ENCODE results near the gene LRRC7.
"Not testable (repeated sequence)": the region's sequence is repeated elsewhere in the genome, so short reads cannot be mapped to it uniquely, and the experiment has no call there.

Gene LRRC7

GRCh38 chr1:70033266-70033873 lies 465.6 kb downstream of the LRRC7 start:
- Histone ChIP-seq H3K9me3 (ENCODE audit: control insufficient read depth, low read length) (no peaks in the 10 kb centered on the region), H3K27ac (ENCODE audit: low read depth, low read length, severe bottlenecking) (no peak overlapping the region), H3K4me3 (ENCODE audit: extremely low read depth, insufficient read depth, low read length, poor library complexity, severe bottlenecking) (no peak overlapping the region), H3K36me3 (ENCODE audit: control insufficient read depth, insufficient read depth, low read length) (no peaks in the 10 kb centered on the region), H3K4me1 (ENCODE audit: control insufficient read depth, insufficient read depth, low read length, poor library complexity, severe bottlenecking) (no peaks in the 10 kb centered on the region)
- WGBS, 2 experiments (ENCODE audit: insufficient coverage in 2 of 2), result 89 to 100% methylated on average over 1 to 3 of the region's 5 CpGs

GRCh38 chr1:70033936-70034335 lies 466.2 kb downstream of the LRRC7 start:
- no peak overlapping the region for H3K27ac ChIP-seq (ENCODE audit: low read depth, low read length, severe bottlenecking)
- no peak overlapping the region for H3K4me3 ChIP-seq (ENCODE audit: extremely low read depth, insufficient read depth, low read length, poor library complexity, severe bottlenecking)
- H3K36me3 ChIP-seq (ENCODE audit: control insufficient read depth, insufficient read depth, low read length), result no peaks in the 10 kb centered on the region
- no peaks in the 10 kb centered on the region for H3K9me3 ChIP-seq (ENCODE audit: control insufficient read depth, low read length)
- H3K4me1 ChIP-seq (ENCODE audit: control insufficient read depth, insufficient read depth, low read length, poor library complexity, severe bottlenecking), result no peaks in the 10 kb centered on the region

GRCh38 chr1:70034403-70034802 lies 466.7 kb downstream of the LRRC7 start:
- Histone ChIP-seq H3K4me3 (ENCODE audit: extremely low read depth, insufficient read depth, low read length, poor library complexity, severe bottlenecking) (no peak overlapping the region), H3K9me3 (ENCODE audit: control insufficient read depth, low read length) (no peaks in the 10 kb centered on the region), H3K36me3 (ENCODE audit: control insufficient read depth, insufficient read depth, low read length) (no peaks in the 10 kb centered on the region), H3K27ac (ENCODE audit: low read depth, low read length, severe bottlenecking) (no peak overlapping the region), H3K4me1 (ENCODE audit: control insufficient read depth, insufficient read depth, low read length, poor library complexity, severe bottlenecking) (no peaks in the 10 kb centered on the region)
- 12 to 38% methylated on average over 1 to 2 of the region's 3 CpGs for WGBS, 2 experiments (ENCODE audit: insufficient coverage in 2 of 2)

GRCh38 chr1:70038025-70038424 lies 470.3 kb downstream of the LRRC7 start:
- 76 to 90% methylated on average over 8 to 9 of the region's 10 CpGs for WGBS, 2 experiments (ENCODE audit: insufficient coverage in 2 of 2)
- Histone ChIP-seq H3K4me1 (ENCODE audit: control insufficient read depth, insufficient read depth, low read length, poor library complexity, severe bottlenecking) (no peaks in the 10 kb centered on the region), H3K27ac (ENCODE audit: low read depth, low read length, severe bottlenecking) (no peak overlapping the region), H3K36me3 (ENCODE audit: control insufficient read depth, insufficient read depth, low read length) (no peaks in the 10 kb centered on the region), H3K9me3 (ENCODE audit: control insufficient read depth, low read length) (no peaks in the 10 kb centered on the region), H3K4me3 (ENCODE audit: extremely low read depth, insufficient read depth, low read length, poor library complexity, severe bottlenecking) (no peak overlapping the region)

GRCh38 chr1:70039485-70039884 lies 471.8 kb downstream of the LRRC7 start:
- no peaks in the 10 kb centered on the region for H3K4me1 ChIP-seq (ENCODE audit: control insufficient read depth, insufficient read depth, low read length, poor library complexity, severe bottlenecking)
- no peak overlapping the region for H3K4me3 ChIP-seq (ENCODE audit: extremely low read depth, insufficient read depth, low read length, poor library complexity, severe bottlenecking)
- no peak overlapping the region for H3K27ac ChIP-seq (ENCODE audit: low read depth, low read length, severe bottlenecking)
- no peaks in the 10 kb centered on the region for H3K36me3 ChIP-seq (ENCODE audit: control insufficient read depth, insufficient read depth, low read length)
- 79 to 98% methylated on average over 4 to 5 of the region's 6 CpGs for WGBS, 2 experiments (ENCODE audit: insufficient coverage in 2 of 2)
- H3K9me3 ChIP-seq (ENCODE audit: control insufficient read depth, low read length), result no peaks in the 10 kb centered on the region

GRCh38 chr1:70041317-70042045 lies 473.8 kb downstream of the LRRC7 start:
- Histone ChIP-seq H3K4me1 (ENCODE audit: control insufficient read depth, insufficient read depth, low read length, poor library complexity, severe bottlenecking) (no peaks in the 10 kb centered on the region), H3K27ac (ENCODE audit: low read depth, low read length, severe bottlenecking) (no peak overlapping the region), H3K9me3 (ENCODE audit: control insufficient read depth, low read length) (no peaks in the 10 kb centered on the region), H3K4me3 (ENCODE audit: extremely low read depth, insufficient read depth, low read length, poor library complexity, severe bottlenecking) (no peak overlapping the region), H3K36me3 (ENCODE audit: control insufficient read depth, insufficient read depth, low read length) (no peaks in the 10 kb centered on the region)
- WGBS, 2 experiments (ENCODE audit: insufficient coverage in 2 of 2), result 92 to 97% methylated on average over 4 to 5 of the region's 7 CpGs

GRCh38 chr1:70042090-70042731 lies 474.5 kb downstream of the LRRC7 start:
- H3K4me3 ChIP-seq (ENCODE audit: extremely low read depth, insufficient read depth, low read length, poor library complexity, severe bottlenecking), result no peak overlapping the region
- no peaks in the 10 kb centered on the region for H3K4me1 ChIP-seq (ENCODE audit: control insufficient read depth, insufficient read depth, low read length, poor library complexity, severe bottlenecking)
- H3K9me3 ChIP-seq (ENCODE audit: control insufficient read depth, low read length), result no peaks in the 10 kb centered on the region
- H3K27ac ChIP-seq (ENCODE audit: low read depth, low read length, severe bottlenecking), result no peak overlapping the region
- 91 to 92% methylated on average over 2 of the region's 3 CpGs for WGBS, 2 experiments (ENCODE audit: insufficient coverage in 2 of 2)
- no peaks in the 10 kb centered on the region for H3K36me3 ChIP-seq (ENCODE audit: control insufficient read depth, insufficient read depth, low read length)

GRCh38 chr1:70043804-70044203 lies 476.1 kb downstream of the LRRC7 start:
- Histone ChIP-seq H3K4me1 (ENCODE audit: control insufficient read depth, insufficient read depth, low read length, poor library complexity, severe bottlenecking) (no peaks in the 10 kb centered on the region), H3K36me3 (ENCODE audit: control insufficient read depth, insufficient read depth, low read length) (no peaks in the 10 kb centered on the region), H3K27ac (ENCODE audit: low read depth, low read length, severe bottlenecking) (no peak overlapping the region), H3K4me3 (ENCODE audit: extremely low read depth, insufficient read depth, low read length, poor library complexity, severe bottlenecking) (no peak overlapping the region), H3K9me3 (ENCODE audit: control insufficient read depth, low read length) (no peaks in the 10 kb centered on the region)

GRCh38 chr1:70044832-70045231 lies 477.1 kb downstream of the LRRC7 start:
- WGBS, 2 experiments (ENCODE audit: insufficient coverage in 2 of 2), result no CpG with 5 or more reads among the region's 2 CpGs
- H3K4me3 ChIP-seq (ENCODE audit: extremely low read depth, insufficient read depth, low read length, poor library complexity, severe bottlenecking), result no peak overlapping the region
- H3K27ac ChIP-seq (ENCODE audit: low read depth, low read length, severe bottlenecking), result no peak overlapping the region
- H3K9me3 ChIP-seq (ENCODE audit: control insufficient read depth, low read length), result no peaks in the 10 kb centered on the region
- H3K4me1 ChIP-seq (ENCODE audit: control insufficient read depth, insufficient read depth, low read length, poor library complexity, severe bottlenecking), result no peaks in the 10 kb centered on the region
- no peaks in the 10 kb centered on the region for H3K36me3 ChIP-seq (ENCODE audit: control insufficient read depth, insufficient read depth, low read length)

GRCh38 chr1:70045581-70045980 lies 477.9 kb downstream of the LRRC7 start:
- H3K27ac ChIP-seq (ENCODE audit: low read depth, low read length, severe bottlenecking); H3K9me3 ChIP-seq (ENCODE audit: control insufficient read depth, low read length); H3K4me1 ChIP-seq (ENCODE audit: control insufficient read depth, insufficient read depth, low read length, poor library complexity, severe bottlenecking); H3K36me3 ChIP-seq (ENCODE audit: control insufficient read depth, insufficient read depth, low read length); H3K4me3 ChIP-seq (ENCODE audit: extremely low read depth, insufficient read depth, low read length, poor library complexity, severe bottlenecking): not testable (repeated sequence)
- 83% methylated on average over 1 of the region's 1 CpG; no CpG with 5 or more reads in 1 of the 2 experiments for WGBS, 2 experiments (ENCODE audit: insufficient coverage in 2 of 2)
